ENCODE results near the gene CCDC43.

DNA sequence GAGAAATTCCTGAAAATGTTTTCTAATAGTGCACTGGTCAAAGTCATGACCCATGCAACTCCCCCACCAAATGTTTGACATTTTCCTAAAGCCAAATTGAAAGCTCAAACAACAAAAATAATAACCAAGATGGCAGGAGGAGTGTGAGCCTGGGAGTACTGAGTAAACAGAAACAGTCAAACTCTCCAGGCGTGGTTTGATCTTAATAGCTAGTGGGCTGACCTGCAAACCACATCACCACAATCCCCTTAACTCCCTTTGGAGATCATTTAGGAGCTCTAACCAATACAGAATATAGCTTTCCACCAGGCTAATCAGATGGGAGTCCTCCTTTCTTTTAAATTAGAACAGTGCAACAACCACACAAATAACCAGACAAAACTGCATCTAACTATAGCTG lies 52.5 kb downstream of the CCDC43 start:
- no peak for TF ChIP-seq SP1 (IDR thresholded peaks at IDR 0.05; ENCODE audit: low read depth, low read length)
- TF ChIP-seq, protein P1, sequence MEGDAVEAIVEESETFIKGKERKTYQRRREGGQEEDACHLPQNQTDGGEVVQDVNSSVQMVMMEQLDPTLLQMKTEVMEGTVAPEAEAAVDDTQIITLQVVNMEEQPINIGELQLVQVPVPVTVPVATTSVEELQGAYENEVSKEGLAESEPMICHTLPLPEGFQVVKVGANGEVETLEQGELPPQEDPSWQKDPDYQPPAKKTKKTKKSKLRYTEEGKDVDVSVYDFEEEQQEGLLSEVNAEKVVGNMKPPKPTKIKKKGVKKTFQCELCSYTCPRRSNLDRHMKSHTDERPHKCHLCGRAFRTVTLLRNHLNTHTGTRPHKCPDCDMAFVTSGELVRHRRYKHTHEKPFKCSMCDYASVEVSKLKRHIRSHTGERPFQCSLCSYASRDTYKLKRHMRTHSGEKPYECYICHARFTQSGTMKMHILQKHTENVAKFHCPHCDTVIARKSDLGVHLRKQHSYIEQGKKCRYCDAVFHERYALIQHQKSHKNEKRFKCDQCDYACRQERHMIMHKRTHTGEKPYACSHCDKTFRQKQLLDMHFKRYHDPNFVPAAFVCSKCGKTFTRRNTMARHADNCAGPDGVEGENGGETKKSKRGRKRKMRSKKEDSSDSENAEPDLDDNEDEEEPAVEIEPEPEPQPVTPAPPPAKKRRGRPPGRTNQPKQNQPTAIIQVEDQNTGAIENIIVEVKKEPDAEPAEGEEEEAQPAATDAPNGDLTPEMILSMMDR (IDR thresholded peaks at IDR 0.05; ENCODE audit: control extremely low read depth in 1 of 3, insufficient read depth in 1 of 3, low read depth in 1 of 3, low read length in 3 of 3), result no peak
